Activated CD8-positive, alpha-beta memory T cell treated with anti-CD3 and anti-CD28 coated beads for 48 hours (primary cell): ENCODE results near the gene POLN.

ENCODE experiments used
- DNase-seq, 3 experiments: peaks; one replicate each; pipeline ENCODE4 v3.0.0-alpha.2; 2020; ENCODE audit warnings: low read depth in 2 of 3, low spot score in 2 of 3

The POLN gene

DNA sequence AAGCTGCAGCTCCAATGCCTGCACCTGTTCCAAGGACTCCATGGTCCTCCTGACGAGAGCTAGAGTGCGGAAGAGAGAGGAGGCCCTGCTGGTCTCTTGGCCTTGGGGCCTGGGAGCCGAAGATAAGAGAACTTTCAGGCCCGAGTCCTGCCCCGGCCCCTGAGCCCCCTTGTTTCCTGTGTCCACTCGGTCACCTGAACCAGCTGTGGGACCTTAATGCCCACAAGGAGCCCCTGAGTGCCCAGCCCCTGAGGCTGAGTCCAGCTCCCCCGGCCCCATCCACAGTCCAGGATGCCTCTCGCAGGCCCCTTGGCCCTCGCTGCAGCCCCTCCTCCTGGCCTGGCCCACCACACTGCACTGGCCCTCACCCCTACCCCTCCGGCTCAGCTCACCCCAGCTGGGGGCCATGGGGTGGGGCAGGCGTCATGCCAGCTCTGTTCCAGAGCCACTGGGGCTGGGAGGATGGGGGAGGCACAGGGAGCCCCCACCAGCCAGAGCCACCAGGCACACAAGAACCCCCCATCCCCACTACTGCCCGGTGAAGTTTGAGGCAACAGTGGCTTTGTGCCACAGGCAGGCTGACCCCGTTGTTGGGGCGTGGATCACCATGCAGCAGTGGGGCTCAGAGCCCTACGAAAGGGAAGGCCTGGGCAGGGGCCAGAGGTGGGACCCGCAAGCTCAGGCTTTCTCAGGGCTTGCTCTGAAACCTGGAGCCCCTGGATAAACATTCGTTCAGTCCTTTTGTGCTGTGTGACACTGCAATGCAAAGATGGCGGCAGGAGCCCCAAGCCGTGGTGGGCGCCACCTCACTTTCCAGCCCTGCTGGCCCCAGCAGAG, 168.7 kb downstream of the POLN start:
- no peak for DNase-seq

DNA sequence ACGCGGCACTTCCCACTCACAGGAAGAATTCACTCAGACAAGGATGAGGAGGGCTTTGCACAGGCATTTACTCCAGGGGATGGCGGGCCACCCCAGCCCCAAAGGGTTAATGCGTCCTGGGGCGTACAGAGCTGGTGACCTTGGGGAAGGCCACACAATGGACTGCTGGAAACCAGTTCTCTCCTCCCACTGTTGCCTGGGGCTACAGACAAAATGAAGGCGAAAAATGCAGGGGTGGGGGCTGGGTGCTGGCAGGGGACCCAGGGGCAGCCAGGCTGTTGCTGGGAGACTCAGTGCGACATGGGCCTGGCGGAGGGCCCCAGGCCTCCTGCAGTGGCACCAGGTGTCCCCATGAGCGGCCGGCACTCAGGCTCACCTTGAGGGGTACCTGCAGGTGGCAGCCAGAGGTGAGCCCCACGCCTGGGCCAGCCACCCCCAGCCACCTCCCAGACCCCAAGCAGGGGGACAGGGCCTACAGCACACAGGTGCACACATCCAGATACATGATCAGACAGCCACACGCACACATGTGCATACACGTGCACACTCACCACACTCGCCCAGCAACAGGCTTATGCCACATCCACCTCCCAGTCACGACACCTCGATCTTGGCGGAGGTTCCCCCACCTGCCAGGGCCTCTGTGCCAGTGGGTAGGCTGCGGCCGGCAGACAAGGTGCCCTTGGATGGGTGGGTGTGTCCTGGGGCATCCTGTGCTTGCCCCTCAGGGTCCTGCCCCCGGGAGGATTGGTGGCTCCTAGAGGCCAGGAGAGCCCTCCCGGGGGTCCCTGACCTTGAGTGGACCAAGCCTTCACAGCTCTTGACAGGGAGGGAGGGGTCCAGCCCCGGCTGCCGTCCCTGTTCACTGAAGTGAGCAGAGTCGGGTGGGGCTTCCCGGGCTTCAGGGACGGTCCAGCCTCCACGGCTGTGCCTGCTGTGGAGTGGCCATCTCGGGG, 169.7 kb downstream of the POLN start:
- no peak for DNase-seq

DNA sequence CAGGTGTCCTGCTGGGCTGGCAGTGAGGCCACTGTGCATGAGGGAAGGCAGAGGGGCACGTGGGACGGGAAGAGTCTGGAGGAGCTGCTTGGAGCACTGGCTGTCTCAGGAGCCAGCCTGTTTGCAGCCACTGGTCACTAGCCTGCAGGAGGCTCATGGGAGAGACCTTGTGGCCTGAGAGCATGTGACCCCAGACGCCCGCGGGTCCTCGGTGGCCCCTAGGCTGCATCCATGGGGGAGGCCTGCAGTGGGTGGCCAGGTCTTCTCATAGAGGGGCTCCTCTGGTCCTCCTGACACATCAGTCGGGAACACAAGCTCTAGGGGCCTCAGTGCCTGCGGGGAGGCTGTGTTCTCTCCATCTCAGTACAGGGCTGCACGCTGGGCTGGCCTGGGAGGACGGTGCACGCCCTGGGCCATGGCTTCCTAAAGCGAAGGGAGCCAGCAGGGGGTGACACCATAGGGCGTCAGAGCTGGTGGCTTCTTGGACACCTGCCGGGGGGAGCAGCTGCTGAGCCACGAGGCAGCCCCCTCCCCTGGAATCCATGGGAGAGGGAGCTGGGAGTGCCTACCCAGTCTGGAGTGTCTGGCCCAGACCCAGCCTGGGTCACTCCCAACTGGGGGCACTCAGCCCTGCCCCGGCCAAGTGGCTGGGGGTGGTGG, 170.5 kb downstream of the POLN start:
- DNase-seq: no peak

DNA sequence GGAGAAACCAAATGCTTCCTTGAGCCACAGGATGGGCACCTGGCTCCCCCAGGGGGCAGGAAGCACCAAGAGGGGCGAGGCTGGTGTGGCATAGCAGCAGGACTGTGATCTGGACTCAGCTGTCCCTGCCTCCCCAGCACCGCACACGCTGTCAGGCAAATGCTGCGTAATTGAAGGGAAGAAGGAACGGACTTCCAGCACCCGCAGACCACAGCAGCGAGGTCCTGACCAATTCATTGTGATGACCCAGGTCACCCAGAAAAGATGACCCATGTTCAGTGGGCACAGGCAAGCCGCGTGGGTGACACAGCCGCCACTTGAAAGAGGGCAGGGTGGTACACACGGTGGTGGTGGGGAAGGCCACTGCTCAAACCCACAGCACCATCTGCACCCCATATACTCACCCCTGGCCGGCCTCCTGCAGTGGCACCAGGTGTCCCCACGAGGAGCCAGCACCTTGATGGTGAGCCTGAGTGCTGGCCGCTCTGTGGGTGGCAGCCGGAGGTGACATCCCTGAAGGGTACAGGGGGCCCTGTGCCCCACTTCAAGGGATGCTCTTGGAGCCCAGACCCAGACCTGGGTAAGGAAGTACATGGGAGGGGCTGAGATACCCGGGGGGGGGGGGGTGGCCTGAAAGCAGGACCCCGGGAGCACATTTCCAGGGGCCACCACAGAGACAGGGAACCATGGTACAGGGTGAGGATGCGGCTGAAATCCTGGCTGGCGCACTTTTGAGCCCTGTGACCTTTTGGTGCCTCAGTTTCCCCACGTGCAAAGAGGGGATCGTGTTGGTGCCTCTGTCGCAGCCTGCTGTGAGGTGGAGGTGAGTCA, 171.3 kb downstream of the POLN start:
- no peak for DNase-seq

DNA sequence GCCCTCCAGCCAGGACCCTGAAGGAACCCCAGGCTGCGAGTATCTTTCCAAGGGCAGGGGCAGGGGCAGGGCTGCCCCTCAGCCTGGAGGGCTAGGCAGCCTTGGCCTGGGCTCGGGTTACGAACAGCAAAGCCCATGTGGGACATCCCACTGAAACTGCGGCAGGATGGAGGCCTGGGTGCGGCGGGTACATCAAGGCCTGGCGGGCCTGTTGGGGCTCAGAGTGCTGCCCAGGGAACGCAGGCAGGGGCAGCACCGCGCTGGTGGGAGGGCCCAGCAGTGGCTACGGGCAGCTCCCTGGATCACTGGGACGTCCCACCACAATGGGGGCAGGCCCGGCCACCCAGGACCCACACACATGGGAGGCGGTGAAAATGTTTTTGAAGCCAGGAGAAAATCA, 171.9 kb downstream of the POLN start:
- no peak for DNase-seq

DNA sequence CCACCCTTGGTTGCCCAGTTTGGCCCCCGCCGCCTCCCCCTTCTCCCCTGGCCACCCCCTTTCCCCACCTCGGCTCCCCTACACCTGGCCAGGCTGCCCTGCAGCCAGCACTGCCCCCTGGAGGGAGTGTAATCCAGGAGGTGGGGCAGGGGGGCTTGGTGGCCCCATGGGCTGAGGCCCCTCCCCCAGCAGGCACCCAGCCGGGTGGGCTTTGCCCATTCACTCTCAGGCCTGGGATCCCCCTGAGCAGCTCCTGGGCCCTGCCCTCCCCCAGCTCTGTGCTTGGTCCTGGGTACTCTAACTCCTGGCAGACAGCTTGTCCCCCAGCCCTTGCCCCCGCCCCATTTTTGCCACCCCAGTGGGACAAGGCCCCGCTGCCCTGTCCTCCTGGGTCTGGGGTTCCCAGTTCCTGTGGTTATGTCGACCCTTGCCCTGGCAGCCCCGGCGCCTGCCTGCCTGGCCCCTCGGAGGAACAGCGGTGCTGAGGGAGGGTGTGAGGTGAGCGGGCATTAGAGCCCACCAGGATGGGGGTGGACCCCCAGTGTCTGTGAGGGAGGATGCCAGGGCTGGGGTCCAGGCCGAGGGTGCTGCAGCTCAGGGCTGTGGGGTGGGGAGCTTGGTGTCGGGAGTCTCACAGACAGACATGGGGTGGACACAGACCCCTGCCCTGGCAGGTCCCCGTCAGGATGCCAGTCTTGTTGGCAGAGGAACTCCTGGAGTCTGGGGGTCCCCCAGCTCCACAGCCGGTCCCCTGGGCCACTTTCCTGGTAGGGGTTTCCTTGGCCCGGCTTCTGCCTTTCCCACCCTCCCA, 172.6 kb downstream of the POLN start:
- DNase-seq: no peak

DNA sequence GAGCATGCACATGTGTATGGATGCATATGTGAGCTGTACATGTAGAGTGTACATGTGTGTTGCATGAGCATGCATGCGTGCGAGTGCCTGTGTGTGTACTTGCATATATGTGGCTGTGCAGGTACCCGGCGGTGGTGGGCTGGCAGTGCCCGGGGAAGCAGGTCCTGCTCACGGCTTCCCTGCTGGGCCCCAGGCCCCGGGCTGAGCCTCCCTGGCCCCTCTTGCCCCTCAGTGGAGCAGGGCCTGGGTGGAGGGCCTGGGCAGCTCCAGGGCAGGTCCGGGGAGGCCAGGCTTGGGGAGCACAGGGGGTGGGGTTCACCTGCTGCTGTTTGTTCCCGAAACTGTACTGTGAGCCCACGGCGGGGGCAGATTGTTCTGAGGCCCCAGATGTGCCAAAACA, 173.4 kb downstream of the POLN start:
- no peak for DNase-seq

DNA sequence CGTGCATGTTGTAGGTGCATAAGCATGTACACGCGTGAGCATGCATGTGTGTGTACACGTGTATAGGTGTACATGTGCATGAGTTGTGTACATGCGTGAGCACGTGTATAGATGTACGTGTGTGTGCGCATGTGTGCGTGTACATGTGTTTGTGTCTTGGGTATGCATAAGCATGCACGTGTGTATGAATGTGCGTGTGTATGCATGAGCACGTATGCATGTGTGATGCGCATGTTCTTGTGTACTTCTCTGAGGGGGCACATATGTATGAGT, 173.8 kb downstream of the POLN start:
- no peak for DNase-seq

DNA sequence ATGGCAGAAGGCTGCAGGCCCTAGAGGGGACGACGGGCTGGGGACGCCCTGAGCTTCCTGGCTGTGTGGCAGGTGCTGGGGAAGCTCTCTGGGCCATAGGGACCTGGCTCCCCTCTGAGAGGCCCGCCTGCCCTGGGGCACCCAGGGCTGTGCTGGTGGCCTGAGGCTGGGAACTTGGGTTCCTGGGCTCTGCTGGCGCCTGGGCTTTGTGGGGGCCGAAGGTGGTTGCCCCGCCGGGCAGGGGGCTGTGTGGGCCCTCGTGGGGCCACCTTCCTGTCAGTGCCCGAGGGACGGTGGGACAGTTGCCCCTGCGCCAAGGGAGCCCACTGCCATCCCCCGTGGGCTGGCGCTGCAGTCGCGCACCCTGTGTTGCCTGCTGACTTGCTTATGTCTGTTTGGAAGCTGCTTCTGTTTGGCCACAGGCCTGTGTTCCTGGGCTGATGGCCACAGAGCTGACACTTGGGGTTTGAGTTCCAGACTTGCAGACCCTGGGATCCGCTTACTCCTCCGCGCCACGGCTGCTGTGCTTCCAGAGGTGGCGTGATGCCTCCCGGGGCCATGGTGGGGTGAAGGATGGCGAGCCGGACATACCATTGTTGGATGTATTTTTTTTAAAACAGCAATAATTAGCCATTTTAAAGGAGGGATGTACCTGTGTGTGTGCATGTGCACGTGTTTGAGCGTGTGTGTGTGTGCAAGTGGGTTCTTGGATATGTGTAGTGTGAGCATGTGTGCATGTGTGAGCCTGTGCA, 174.3 kb downstream of the POLN start:
- no peak for DNase-seq

DNA sequence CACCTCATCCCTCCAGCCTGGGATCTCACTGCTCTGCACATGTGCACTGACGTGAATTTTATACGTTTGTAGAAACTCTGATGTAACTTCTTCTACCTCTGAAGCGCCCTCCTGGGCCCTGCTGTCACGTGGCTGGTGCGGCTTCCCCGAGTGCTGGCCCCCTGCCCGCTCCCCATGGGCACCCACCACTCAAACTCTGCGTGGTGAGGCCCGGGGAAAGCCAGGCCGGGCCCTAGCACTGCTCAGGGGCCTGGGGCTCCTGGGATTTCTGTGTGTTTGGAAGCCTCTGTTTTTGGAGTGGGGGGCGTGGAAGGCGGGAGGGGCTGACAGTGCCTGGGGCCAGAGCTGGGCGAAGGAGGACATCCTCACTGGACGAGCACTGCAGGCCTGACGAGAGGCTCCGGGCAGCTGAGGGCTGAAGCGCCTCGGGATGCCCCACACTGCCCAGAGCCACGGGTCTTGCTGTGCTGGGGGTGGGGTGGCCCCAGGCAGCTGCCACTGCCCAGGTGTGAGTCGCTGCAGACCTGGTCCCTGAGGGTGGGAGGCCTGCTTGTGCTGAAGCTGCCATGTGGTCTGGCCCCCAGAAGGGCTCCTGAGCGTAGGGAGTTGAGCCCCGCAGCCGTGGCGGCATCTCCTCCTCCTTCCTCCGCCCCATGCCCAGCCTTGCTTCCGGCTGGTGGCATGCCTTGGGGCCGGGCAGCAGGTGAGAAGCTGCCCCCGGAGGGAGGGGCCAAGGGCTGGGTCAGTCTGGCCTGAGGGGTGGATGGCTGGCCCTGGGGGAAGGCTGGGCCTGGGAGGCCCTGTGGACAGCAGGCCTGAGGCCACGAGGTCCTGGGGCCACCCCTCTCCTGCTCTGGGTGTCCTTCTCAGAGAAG, 175.1 kb downstream of the POLN start:
- no peak for DNase-seq

DNA sequence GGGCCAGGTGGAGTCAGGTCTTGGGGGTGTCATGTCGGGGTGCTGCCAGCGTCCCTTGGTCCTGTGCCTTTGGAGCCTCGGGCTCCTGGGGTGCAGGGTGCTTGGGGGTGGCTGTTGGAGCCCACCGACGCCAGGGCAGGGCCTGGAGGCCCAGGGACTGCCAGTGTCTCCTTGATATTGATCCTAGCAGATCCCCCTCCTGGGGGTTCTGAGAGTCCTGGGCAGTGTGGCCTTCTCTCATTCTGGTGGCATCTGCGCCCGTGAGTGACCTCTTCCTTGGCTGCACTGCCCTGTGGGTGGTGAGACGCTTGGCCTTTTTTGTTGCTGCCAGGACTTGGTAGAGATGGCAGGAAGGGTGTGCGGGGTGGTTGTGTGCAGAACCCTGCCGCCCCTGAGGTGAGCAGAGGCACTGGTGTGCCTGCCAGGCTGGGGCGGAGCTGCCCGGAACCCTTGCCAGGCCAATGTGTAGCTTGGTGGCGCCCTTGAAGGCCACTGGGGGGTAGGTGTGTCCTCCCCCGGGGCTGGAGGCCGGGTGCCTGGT, 175.8 kb downstream of the POLN start:
- DNase-seq: no peak

DNA sequence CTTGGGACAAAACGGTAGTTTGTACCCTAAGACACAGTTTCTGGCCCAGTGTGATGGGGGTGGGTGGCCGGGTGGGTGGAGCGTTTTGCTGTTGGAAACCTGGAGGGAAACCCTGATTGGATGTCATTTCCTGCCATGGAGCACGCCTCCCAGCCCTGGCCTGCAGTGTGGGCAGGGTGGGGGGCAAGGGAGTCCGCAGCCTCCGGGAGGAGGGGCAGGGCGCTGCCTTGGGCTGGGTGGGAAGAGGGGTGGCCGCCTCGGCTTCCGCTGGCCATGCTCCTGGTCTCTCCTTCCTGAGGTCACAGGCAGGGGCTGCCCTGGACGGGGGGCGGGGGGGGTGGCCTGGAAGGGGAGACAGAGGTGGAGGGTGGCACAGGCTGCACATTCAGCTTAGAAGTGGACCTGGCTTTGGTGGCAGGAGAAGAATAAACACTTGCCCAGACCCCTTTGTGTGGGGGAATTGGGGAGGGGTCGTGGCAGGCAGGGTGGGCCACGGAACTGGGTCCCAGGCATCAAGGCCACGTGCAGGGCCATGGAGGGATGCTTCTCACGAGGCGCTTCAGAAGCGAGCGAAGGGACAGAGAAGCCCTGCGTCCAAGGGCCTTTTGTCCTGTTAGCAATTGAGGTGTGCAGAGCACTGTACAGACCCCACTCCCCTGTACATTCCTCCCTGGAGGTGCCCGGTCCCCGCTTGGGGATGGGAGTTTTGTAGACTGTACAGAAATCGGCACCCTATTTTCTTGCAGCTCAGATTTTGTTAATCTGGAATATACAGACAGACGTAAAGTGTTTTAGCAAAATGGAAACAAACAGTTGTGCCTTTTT, 176.6 kb downstream of the POLN start:
- no peak for DNase-seq

DNA sequence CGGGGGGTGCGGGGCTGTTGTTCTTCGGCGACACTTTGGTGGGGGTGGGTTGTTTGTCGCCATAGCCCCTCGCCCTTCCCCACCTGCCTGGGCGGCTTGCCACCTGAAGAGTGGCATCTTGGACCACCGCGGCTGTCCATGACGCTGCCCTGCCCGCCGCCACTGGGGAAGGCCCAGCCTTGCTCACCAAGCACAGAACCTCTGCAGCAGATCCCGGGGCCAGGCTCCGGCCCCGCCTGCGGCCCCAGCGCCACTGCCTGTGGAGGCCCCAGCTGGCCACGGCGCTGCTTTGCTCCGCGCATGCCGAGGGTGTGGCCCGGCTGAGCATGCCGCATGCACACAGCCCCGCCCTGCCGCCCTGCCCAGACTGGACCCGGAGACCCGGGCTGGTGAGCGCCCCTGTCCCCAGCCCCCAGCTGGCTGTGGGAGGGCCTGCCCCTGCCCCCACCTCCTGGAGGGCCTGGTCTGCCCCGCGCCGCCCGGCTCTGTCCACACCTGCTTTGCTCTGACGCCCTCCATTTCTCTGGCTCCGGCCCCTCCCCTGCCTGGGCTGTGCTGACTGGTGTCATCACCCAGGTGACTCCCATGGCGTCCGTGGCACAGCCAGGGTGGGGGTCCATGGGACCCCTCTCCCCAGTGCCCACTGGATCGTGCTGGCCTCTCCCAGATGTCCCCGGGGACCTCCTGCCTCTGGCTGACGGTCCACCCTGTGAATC, 177.5 kb downstream of the POLN start:
- DNase-seq: no peak

DNA sequence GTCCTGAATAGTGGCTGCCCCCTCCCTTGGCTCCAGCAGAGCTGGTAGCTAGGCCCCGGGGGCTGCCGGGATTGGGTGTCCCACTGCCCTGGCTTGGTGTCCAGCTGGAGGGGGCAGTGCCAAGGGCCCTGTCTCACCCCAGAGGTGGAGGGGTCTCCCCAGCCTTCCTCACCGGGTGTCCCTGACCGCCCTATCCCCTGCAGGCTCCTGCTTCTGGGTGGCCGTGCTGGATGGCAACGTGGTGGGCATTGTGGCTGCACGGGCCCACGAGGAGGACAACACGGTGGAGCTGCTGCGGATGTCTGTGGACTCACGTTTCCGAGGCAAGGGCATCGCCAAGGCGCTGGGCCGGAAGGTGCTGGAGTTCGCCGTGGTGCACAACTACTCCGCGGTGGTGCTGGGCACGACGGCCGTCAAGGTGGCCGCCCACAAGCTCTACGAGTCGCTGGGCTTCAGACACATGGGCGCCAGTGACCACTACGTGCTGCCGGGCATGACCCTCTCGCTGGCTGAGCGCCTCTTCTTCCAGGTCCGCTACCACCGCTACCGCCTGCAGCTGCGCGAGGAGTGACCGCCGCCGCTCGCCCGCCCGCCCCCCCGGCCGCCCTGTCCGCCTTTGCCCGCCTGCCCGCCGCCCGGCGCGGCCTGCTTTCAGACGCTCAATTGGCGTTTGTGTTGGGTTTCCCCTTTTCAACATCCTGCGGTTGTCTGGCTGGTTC, 178.2 kb downstream of the POLN start:
- DNase-seq: no peak

DNA sequence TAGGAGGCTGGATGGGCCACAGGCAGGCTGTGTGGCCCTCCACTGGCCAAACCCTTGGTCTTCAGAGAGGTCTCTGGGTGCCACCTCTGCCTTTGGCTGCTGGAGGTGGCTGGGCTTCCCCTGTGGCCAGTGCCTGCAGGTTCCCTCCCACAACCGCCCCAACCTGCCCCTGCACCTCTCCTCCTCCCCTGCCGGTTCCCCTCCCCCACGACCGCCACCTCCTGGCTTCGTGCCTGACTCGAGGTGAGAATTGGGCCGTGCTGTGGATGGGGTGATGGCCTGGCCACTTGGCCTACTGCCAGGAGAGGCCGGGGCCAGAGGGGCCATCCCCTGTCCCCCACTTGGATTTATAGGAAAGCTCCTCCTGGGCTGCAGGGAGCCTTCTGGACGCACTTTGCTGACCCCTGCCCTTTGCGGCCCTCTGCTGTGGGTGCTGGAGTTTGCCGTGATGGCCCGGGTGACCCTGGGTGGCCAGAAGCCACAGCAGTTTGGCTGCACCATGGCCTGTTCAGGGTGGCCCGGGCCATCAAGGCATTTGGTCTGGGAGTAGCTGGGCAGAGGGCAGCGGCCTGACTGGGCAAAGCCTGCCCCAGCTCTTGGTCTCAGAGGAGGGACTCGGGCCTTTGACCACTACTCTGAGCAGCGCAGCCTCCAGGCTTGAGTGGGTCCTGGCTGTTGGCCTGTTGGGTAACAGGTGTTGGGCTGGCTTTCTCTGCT, 179.0 kb downstream of the POLN start:
- DNase-seq: no peak
